Endothelial cell of umbilical vein (primary cell): ENCODE measurements around the gene KIF26A. TPM values are rescaled to one million over a fixed set of nuclear protein-coding genes. Genes with fewer than 3 reads are reported as not detected.

ENCODE experiments used
- BruUV-seq: library from RNA; stranded (reverse); fragments of 400-500 nt; replicated peaks from 2 replicates; lab custom pipeline; 2021; lab: Mats Ljungman, UMichigan
- CTCF ChIA-PET: fragments of 300-600, 350-600 bp; sonication (Branson Sonifier 250); formaldehyde crosslinking; loops from one replicate; lab custom pipeline; 2021; ENCODE audit warnings: antibody characterized with exemption, inconsistent platforms; lab: Charles Lee
- POLR2A ChIA-PET: fragments of 300-600, 350-600 bp; sonication (Branson Sonifier 250); formaldehyde crosslinking; loops from one replicate; lab custom pipeline; 2021; ENCODE audit warnings: antibody characterized with exemption, inconsistent platforms; lab: Charles Lee
- DNase-seq: peaks from one replicate; pipeline ENCODE4 v3.0.0-alpha.2; 2011; ENCODE audit warnings: low read depth, low spot score
- FAIRE-seq: peaks from 2 replicates; lab custom pipeline; 2011; peaks lifted over from hg19 to GRCh38; lab: Jason Lieb, UNC
- H2AFZ ChIP-seq: 2 replicates; pipeline ENCODE4 v1.6.0; 2012; ENCODE audit warnings: low read depth, low read length, control low read depth, inconsistent platforms
- H3K27ac ChIP-seq: 2 replicates; pipeline ENCODE4 v1.5.1; 2011; ENCODE audit warnings: low read depth, mild to moderate bottlenecking, control low read depth, low read length, moderate library complexity; ENCODE audit not compliant: insufficient read depth
- H3K27me3 ChIP-seq, 2 experiments: 2 replicates each; pipeline versions ENCODE4 v1.6.0 to v1.6.1; 2011; ENCODE audit warnings: low read length in 2 of 2, mixed read lengths in 1 of 2; ENCODE audit not compliant: control insufficient read depth in 2 of 2, insufficient read depth in 2 of 2
- H3K36me3 ChIP-seq, 2 experiments: 2 replicates in 1 of 2; 3 replicates in 1 of 2; pipeline ENCODE4 v1.5.1; 2011; ENCODE audit warnings: low read length in 2 of 2, mild to moderate bottlenecking in 1 of 2, moderate library complexity in 1 of 2; ENCODE audit not compliant: control insufficient read depth in 2 of 2, insufficient read depth in 2 of 2; ENCODE audit errors: extremely low read depth in 1 of 2
- H3K4me1 ChIP-seq: 3 replicates; pipeline ENCODE4 v1.5.1; 2011; ENCODE audit warnings: mild to moderate bottlenecking, low read length; ENCODE audit not compliant: control insufficient read depth, insufficient read depth; ENCODE audit errors: extremely low read depth
- H3K4me2 ChIP-seq: 2 replicates; pipeline ENCODE4 v1.6.1; 2011; ENCODE audit warnings: low read length, control low read depth, mixed read lengths; ENCODE audit not compliant: insufficient read depth
- H3K4me3 ChIP-seq, 3 experiments: fragments of 200-600 bp in 1 of 3; sonication (generic), shearing (Covaris generic) in 1 of 3; replicated peaks in 1 of 3; 2 replicates each; pipeline ENCODE4 v1.5.1; 2011 to 2016; ENCODE audit warnings: control low read depth in 3 of 3, low read length in 3 of 3, mild to moderate bottlenecking in 2 of 3, inconsistent platforms in 1 of 3, low read depth in 1 of 3, moderate library complexity in 1 of 3; ENCODE audit not compliant: insufficient read depth in 1 of 3
- H3K79me2 ChIP-seq: 2 replicates; pipeline ENCODE4 v1.6.0; 2012; ENCODE audit warnings: low read length, inconsistent platforms; ENCODE audit not compliant: control insufficient read depth, insufficient read depth
- H3K9ac ChIP-seq: replicated peaks from 2 replicates; pipeline ENCODE3; 2011; ENCODE audit warnings: low read length, control low read depth; ENCODE audit not compliant: insufficient read depth; ENCODE audit errors: extremely low read depth
- H3K9me1 ChIP-seq: replicated peaks from 3 replicates; pipeline ENCODE4 v1.6.0; 2011; ENCODE audit warnings: mild to moderate bottlenecking, low read length; ENCODE audit not compliant: control insufficient read depth, insufficient read depth; ENCODE audit errors: extremely low read depth
- H3K9me3 ChIP-seq: replicated peaks from 2 replicates; pipeline ENCODE4 v1.5.1; 2012; ENCODE audit warnings: low read length, inconsistent platforms; ENCODE audit not compliant: control insufficient read depth, insufficient read depth
- H4K20me1 ChIP-seq: replicated peaks from 2 replicates; pipeline ENCODE3; 2011; ENCODE audit warnings: mild to moderate bottlenecking, low read length; ENCODE audit not compliant: control insufficient read depth, insufficient read depth; ENCODE audit errors: extremely low read depth
- EZH2 ChIP-seq: IDR thresholded peaks from 2 replicates; pipeline ENCODE4 v1.6.1; 2012; ENCODE audit warnings: borderline replicate concordance, low read depth, mild to moderate bottlenecking, moderate library complexity, low read length, inconsistent platforms; ENCODE audit not compliant: severe bottlenecking
- FOS ChIP-seq: IDR thresholded peaks from 2 replicates; pipeline ENCODE4 v1.6.1; 2011; ENCODE audit warnings: mild to moderate bottlenecking, low read length, moderate library complexity, borderline replicate concordance; ENCODE audit not compliant: insufficient read depth
- POLR2AphosphoS5 ChIP-seq: IDR thresholded peaks from 2 replicates; pipeline ENCODE4 v1.6.1; 2012; ENCODE audit warnings: low read depth, mild to moderate bottlenecking, control low read depth, low read length, moderate library complexity; ENCODE audit not compliant: insufficient read depth
- dilution Hi-C: fragments of 300-500 bp; cut with MboI; formaldehyde crosslinking; loops from one replicate; pipeline ENCODE4 v1.15.0; 2019; ENCODE audit warnings: low sequenced_read_pairs; ENCODE audit not compliant: extremely low pct_ligation_motif_present
- intact Hi-C: fragments of 100-400 bp; cut with micrococcal nuclease; formaldehyde crosslinking; loops from one replicate; pipeline ENCODE4 v1.10.0; 2022
- polyA plus RNA-seq, 4 experiments: library from polyadenylated mRNA; depleted of rRNA in 3 of 4; stranded (reverse) in 3 of 4; unstranded in 1 of 4; fragments of >200 nt; gene quantifications; 2 replicates each; pipeline versions ENCODE4 v1.2.1 to v1.2.3, GENCODE V29; 2011 to 2012; ENCODE audit warnings: missing spikeins in 1 of 4
- total RNA-seq: library from RNA; stranded (reverse); gene quantifications from 2 replicates; pipeline ENCODE4 v1.2.3, GENCODE V29; 2021
- TF ChIP-seq, protein P1 (sequence below), 2 donors: IDR thresholded peaks; 1 replicate in 1 of 2; 2 replicates in 1 of 2; pipeline ENCODE4 v1.5.1; 2011; ENCODE audit warnings: low read length in 2 of 2, mild to moderate bottlenecking in 2 of 2, moderate library complexity in 2 of 2, control low read depth in 1 of 2, inconsistent platforms in 1 of 2, low read depth in 1 of 2; ENCODE audit not compliant: insufficient read depth in 1 of 2; ENCODE audit errors: extremely low read depth in 1 of 2
- TF ChIP-seq, protein P2 (sequence below): IDR thresholded peaks from 2 replicates; pipeline ENCODE4 v1.6.1; 2011; ENCODE audit not compliant: insufficient read depth, insufficient read length

The KIF26A gene
- total and polyA plus RNA-seq, 2 donors (not counting 3 experiments of a cell fraction or from before 2014, with no cell fraction given): 3.6 to 10.7 TPM

- no peaks in the 10 kb centered on the region for H4K20me1 ChIP-seq
- ChIA-PET POLR2A (no interaction called here), CTCF (interaction anchor here (0.6 to 4.5 kb wide), 9 partner anchors 9 to 724 kb away, joined by 3 to 64 read pairs (median 5); no protein-coding TSS in a partner anchor)
- no peaks in the 10 kb centered on the region for H3K36me3 ChIP-seq
- no peak overlapping the region for H3K4me2 ChIP-seq
- dilution Hi-C loops (no loop called here), intact Hi-C loops (loop anchor here (1.0 kb wide), 4 partner anchors 38 to 547 kb away; partner anchors contain the start of gene KIF26A)
- TF ChIP-seq, protein P1, sequence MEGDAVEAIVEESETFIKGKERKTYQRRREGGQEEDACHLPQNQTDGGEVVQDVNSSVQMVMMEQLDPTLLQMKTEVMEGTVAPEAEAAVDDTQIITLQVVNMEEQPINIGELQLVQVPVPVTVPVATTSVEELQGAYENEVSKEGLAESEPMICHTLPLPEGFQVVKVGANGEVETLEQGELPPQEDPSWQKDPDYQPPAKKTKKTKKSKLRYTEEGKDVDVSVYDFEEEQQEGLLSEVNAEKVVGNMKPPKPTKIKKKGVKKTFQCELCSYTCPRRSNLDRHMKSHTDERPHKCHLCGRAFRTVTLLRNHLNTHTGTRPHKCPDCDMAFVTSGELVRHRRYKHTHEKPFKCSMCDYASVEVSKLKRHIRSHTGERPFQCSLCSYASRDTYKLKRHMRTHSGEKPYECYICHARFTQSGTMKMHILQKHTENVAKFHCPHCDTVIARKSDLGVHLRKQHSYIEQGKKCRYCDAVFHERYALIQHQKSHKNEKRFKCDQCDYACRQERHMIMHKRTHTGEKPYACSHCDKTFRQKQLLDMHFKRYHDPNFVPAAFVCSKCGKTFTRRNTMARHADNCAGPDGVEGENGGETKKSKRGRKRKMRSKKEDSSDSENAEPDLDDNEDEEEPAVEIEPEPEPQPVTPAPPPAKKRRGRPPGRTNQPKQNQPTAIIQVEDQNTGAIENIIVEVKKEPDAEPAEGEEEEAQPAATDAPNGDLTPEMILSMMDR (IDR thresholded peaks at IDR 0.05; ENCODE audit: extremely low read depth in 1 of 2, insufficient read depth in 1 of 2, low read depth in 1 of 2, low read length in 2 of 2): no peak
- TF ChIP-seq POLR2AphosphoS5 (no peak), FOS (no peak), EZH2 (no peak)
- TF ChIP-seq, protein P2, sequence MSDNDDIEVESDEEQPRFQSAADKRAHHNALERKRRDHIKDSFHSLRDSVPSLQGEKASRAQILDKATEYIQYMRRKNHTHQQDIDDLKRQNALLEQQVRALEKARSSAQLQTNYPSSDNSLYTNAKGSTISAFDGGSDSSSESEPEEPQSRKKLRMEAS: no peak
- no TSS peak for BruUV-seq
- H3K27me3 ChIP-seq: no peaks in the 10 kb centered on the region
- no peak overlapping the region for H2AFZ ChIP-seq
- H3K79me2 ChIP-seq: no peaks in the 10 kb centered on the region
- no peak for DNase-seq
- no peak overlapping the region for H3K9ac ChIP-seq
- H3K9me1 ChIP-seq: no peaks in the 10 kb centered on the region
- H3K4me3 ChIP-seq: no peak overlapping the region
- no peaks in the 10 kb centered on the region for H3K4me1 ChIP-seq
- FAIRE-seq: no peak
- no peak overlapping the region for H3K27ac ChIP-seq
- no peaks in the 10 kb centered on the region for H3K9me3 ChIP-seq
Observed at GRCh38 chr14:104093366-104094055, 44.9 kb upstream of the KIF26A start.
